ENCODE results near the gene PRRX2.

Gene PRRX2

GRCh38 chr9:129713402-129713679 lies 47.9 kb downstream of the PRRX2 start:
- H3K4me1 ChIP-seq (ENCODE audit: insufficient read depth, low read length, severe bottlenecking): no peaks in the 10 kb centered on the region
- H3K4me2 ChIP-seq (ENCODE audit: low read length): no peak overlapping the region
- H4K20me1 ChIP-seq (ENCODE audit: insufficient read depth, low read length): no peaks in the 10 kb centered on the region
- H3K4me3 ChIP-seq (ENCODE audit: low read depth, low read length, poor library complexity, severe bottlenecking): no peak overlapping the region
- H3K79me2 ChIP-seq (ENCODE audit: insufficient read depth, low read length): no peaks in the 10 kb centered on the region
- no peak overlapping the region for H2AFZ ChIP-seq (ENCODE audit: low read length)
- H3K36me3 ChIP-seq (ENCODE audit: insufficient read depth, low read length): no peaks in the 10 kb centered on the region
- H3K9me3 ChIP-seq (ENCODE audit: low read length): no peaks in the 10 kb centered on the region
- H3F3A ChIP-seq (ENCODE audit: insufficient read depth, low read length): no peaks in the 10 kb centered on the region
- peaks cover 17% of the 10 kb centered on the region; the same call in 1 of the 2 replicates for H3K27me3 ChIP-seq (ENCODE audit: insufficient read depth, low read length)
- no peak overlapping the region for H3K9ac ChIP-seq (ENCODE audit: low read length)
- no peak overlapping the region for H3K27ac ChIP-seq (ENCODE audit: low read depth, low read length, poor library complexity, severe bottlenecking)
- no peaks in the 10 kb centered on the region for H3K9me2 ChIP-seq (ENCODE audit: low read depth, low read length)
- TF ChIP-seq CTCF (IDR thresholded peaks at IDR 0.05; ENCODE audit: low read length): no peak
- no peak for TF ChIP-seq EZH2 (IDR thresholded peaks at IDR 0.05; ENCODE audit: borderline replicate concordance, low read length)

- no peaks in the 10 kb centered on the region for H4K20me1 ChIP-seq (ENCODE audit: insufficient read depth, low read length)
- no peak overlapping the region for H2AFZ ChIP-seq (ENCODE audit: low read length)
- TF ChIP-seq CTCF (IDR thresholded peaks at IDR 0.05; ENCODE audit: low read length) (no peak), EZH2 (IDR thresholded peaks at IDR 0.05; ENCODE audit: borderline replicate concordance, low read length) (no peak)
- no peaks in the 10 kb centered on the region for H3K36me3 ChIP-seq (ENCODE audit: insufficient read depth, low read length)
- no peak overlapping the region for H3K9ac ChIP-seq (ENCODE audit: low read length)
- H3K9me3 ChIP-seq (ENCODE audit: low read length): no peaks in the 10 kb centered on the region
- no peak overlapping the region for H3K27ac ChIP-seq (ENCODE audit: low read depth, low read length, poor library complexity, severe bottlenecking)
- H3K4me3 ChIP-seq (ENCODE audit: low read depth, low read length, poor library complexity, severe bottlenecking): no peak overlapping the region
- no peak overlapping the region for H3K4me2 ChIP-seq (ENCODE audit: low read length)
- no peaks in the 10 kb centered on the region for H3F3A ChIP-seq (ENCODE audit: insufficient read depth, low read length)
- no peaks in the 10 kb centered on the region for H3K9me2 ChIP-seq (ENCODE audit: low read depth, low read length)
- no peaks in the 10 kb centered on the region for H3K4me1 ChIP-seq (ENCODE audit: insufficient read depth, low read length, severe bottlenecking)
- no peaks in the 10 kb centered on the region for H3K79me2 ChIP-seq (ENCODE audit: insufficient read depth, low read length)
- peaks cover 9% of the 10 kb centered on the region; the same call in 1 of the 2 replicates for H3K27me3 ChIP-seq (ENCODE audit: insufficient read depth, low read length)
Measured at GRCh38 chr9:129714511-129715061, 49.1 kb downstream of the PRRX2 start.

GRCh38 chr9:129716091-129716490 lies 50.6 kb downstream of the PRRX2 start:
- Histone ChIP-seq H3K4me1 (ENCODE audit: insufficient read depth, low read length, severe bottlenecking) (no peaks in the 10 kb centered on the region), H3K79me2 (ENCODE audit: insufficient read depth, low read length) (no peaks in the 10 kb centered on the region), H2AFZ (ENCODE audit: low read length) (no peak overlapping the region), H3K9me2 (ENCODE audit: low read depth, low read length) (no peaks in the 10 kb centered on the region), H3K4me2 (ENCODE audit: low read length) (no peak overlapping the region), H3K36me3 (ENCODE audit: insufficient read depth, low read length) (no peaks in the 10 kb centered on the region), H3K4me3 (ENCODE audit: low read depth, low read length, poor library complexity, severe bottlenecking) (no peak overlapping the region), H3K9ac (ENCODE audit: low read length) (no peak overlapping the region), H4K20me1 (ENCODE audit: insufficient read depth, low read length) (no peaks in the 10 kb centered on the region), H3K27me3 (ENCODE audit: insufficient read depth, low read length) (peaks cover 4% of the 10 kb centered on the region; the same call in 1 of the 2 replicates), H3K27ac (ENCODE audit: low read depth, low read length, poor library complexity, severe bottlenecking) (no peak overlapping the region), H3K9me3 (ENCODE audit: low read length) (no peaks in the 10 kb centered on the region), H3F3A (ENCODE audit: insufficient read depth, low read length) (no peaks in the 10 kb centered on the region)
- TF ChIP-seq EZH2 (IDR thresholded peaks at IDR 0.05; ENCODE audit: borderline replicate concordance, low read length) (no peak), CTCF (IDR thresholded peaks at IDR 0.05; ENCODE audit: low read length) (no peak)

Data from OCI-LY1 (cell line).